GM12875 (cell line): ENCODE measurements around the gene ADGRL1.
"Not testable (repeated sequence)": the region's sequence is repeated elsewhere in the genome, so short reads cannot be mapped to it uniquely, and the experiment has no call there.

Experiments used
- H3K4me3 ChIP-seq: one replicate; pipeline ENCODE4 v1.5.1; 2011; ENCODE audit warnings: low read depth, low read length, control low read depth
- TF ChIP-seq, protein P1 (sequence below): IDR thresholded peaks from 2 replicates; pipeline ENCODE4 v1.5.1; 2011; ENCODE audit warnings: low read depth, mild to moderate bottlenecking, control low read depth, inconsistent platforms, low read length, moderate library complexity, borderline replicate concordance; ENCODE audit not compliant: insufficient read depth

Gene ADGRL1

GRCh38 chr19:14181906-14182305 is 24.1 kb downstream of the ADGRL1 start:
- H3K4me3 ChIP-seq: no peak overlapping the region
- TF ChIP-seq, protein P1, sequence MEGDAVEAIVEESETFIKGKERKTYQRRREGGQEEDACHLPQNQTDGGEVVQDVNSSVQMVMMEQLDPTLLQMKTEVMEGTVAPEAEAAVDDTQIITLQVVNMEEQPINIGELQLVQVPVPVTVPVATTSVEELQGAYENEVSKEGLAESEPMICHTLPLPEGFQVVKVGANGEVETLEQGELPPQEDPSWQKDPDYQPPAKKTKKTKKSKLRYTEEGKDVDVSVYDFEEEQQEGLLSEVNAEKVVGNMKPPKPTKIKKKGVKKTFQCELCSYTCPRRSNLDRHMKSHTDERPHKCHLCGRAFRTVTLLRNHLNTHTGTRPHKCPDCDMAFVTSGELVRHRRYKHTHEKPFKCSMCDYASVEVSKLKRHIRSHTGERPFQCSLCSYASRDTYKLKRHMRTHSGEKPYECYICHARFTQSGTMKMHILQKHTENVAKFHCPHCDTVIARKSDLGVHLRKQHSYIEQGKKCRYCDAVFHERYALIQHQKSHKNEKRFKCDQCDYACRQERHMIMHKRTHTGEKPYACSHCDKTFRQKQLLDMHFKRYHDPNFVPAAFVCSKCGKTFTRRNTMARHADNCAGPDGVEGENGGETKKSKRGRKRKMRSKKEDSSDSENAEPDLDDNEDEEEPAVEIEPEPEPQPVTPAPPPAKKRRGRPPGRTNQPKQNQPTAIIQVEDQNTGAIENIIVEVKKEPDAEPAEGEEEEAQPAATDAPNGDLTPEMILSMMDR: no peak

DNA sequence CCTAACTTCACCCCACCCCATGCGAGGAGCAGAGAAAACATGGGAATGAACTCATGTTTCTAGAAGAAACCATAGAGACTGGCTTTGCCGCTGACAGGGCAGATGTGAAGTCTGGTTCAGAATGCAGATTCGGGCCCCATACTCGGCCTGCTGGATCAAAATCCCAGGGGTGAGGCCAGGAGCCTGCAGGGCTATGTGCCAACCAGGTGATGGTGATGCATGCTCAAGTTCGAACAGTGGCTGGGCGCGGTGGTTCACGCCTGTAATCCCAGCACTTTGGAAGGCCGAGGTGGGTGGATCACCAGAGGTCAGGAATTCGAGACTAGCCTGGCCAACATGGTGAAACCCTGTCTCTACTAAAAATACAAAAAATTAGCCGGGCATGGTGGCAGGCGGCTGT is 24.8 kb downstream of the ADGRL1 start:
- H3K4me3 ChIP-seq: not testable (repeated sequence)

DNA sequence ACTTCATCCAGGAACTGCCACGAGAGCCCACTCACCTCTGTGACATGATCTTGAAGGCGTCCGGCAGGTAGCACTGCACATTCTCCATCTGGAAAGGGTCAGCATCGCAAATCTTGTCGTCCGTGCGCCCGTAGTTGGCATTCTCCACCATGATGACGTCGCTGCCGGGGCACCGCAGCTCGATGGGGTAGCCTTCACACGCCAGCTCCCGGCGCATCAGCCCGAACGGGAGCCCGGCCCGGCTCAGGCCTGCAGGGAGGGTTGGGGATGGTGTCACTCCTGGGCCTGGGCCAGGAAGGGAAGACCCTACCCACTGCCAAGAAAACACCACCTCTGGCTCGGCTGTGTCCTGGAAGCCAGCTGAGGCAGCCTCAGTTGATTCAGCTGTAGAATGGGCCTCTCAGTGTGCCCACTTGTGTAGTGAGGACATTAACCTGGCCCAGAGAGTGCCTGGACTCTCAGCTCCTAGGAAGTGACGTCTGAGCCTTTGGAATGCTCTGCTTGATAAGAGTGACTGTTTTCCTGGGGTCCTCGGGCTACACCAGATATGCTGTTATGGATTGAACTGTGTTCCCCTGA is 28.4 kb downstream of the ADGRL1 start:
- no peak overlapping the region for H3K4me3 ChIP-seq
- TF ChIP-seq, protein P1: no peak

DNA sequence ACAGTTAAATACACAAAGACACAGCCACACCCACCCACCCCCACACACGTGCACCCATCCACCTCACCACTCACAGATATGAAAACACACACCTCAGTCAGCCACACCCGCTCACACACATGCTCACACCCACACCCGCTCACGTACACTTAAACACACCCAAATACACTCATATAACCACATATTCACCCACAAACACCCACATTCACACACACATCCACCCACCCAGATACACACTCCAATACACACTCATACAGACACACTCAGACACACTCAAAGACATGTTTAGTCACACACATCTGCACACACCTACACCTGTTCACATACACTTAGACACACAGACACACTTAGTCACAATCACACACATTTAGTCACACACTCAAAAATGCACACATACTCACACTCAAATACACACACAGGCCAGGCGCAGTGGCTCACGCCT is 30.6 kb downstream of the ADGRL1 start:
- no peak overlapping the region for H3K4me3 ChIP-seq
- TF ChIP-seq, protein P1: no peak

- TF ChIP-seq, protein P1: no peak
- no peak overlapping the region for H3K4me3 ChIP-seq
These were observed 31.1 kb downstream of the ADGRL1 start for GRCh38 chr19:14174883-14175282.

DNA sequence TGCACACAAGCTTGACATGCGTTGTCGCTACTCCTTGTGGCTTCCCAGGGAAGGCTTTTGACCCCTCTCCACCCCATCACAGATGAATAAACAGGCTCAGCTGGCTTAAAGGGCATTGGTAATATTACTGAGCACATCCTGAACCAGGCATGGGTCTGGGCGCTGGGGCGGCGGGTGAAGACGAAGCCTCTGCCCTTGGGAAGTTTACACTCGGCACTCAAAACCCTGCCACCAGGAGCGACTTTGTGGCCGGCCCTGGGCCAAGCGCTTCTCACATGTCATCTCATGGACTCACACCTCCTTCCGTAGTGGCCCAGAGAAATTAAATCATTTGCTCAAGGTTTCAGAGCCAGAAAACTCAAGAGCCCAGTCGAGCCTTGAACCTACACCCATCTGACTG is 37.0 kb downstream of the ADGRL1 start:
- TF ChIP-seq, protein P1: no peak

GRCh38 chr19:14168259-14168972 is 37.6 kb downstream of the ADGRL1 start:
- TF ChIP-seq, protein P1: no peak

More for the DNA sequence above, 37.0 kb downstream of the ADGRL1 start:
- H3K4me3 ChIP-seq: no peak overlapping the region

More at GRCh38 chr19:14168259-14168972, 37.6 kb downstream of the ADGRL1 start:
- H3K4me3 ChIP-seq: no peak overlapping the region
